Measurements from ENCODE around the gene KLRB1. TPM values are rescaled to one million over a fixed set of nuclear protein-coding genes. Genes with fewer than 3 reads are reported as not detected.

KLRB1 gene
- total and polyA plus RNA-seq, 8 donors, result 0.50 to 4.9 (median 1.8) TPM; not detected in 3

DNA sequence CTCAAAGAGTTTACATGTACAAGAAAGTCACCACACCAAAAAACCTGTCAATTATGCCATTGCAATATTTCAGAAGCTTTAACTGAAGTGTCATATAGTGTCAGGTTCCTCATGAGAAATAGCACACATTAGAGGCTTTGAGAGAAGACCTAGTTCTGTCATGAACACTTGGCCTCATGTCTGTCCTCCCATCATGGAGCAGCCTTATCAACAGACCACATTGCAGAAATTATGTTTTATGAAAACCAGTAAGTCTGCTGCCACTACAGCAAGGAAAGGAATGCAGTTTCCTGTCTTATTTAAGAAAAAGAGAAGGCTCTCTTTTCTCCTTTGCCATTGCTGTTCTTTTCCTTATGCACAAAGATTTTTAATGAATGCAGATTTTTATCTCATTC is 35.5 kb upstream of the KLRB1 start:
- Histone ChIP-seq H3K4me3 (no peak overlapping the region), H3K36me3 (no peaks in the 10 kb centered on the region), H3K27ac (no peak overlapping the region), H3K9me3 (no peaks in the 10 kb centered on the region), H3K27me3 (no peaks in the 10 kb centered on the region), H3K4me1 (peaks cover 0 to 9% (median 8%) of the 10 kb centered on the region in 4 donors)
- no peak for DNase-seq
- TF ChIP-seq POLR2AphosphoS5 (IDR thresholded peaks at IDR 0.05), result no peak
- TF ChIP-seq EP300 (IDR thresholded peaks at IDR 0.05), result no peak
- TF ChIP-seq POLR2A (IDR thresholded peaks at IDR 0.05), result no peak
- TF ChIP-seq, protein P1, sequence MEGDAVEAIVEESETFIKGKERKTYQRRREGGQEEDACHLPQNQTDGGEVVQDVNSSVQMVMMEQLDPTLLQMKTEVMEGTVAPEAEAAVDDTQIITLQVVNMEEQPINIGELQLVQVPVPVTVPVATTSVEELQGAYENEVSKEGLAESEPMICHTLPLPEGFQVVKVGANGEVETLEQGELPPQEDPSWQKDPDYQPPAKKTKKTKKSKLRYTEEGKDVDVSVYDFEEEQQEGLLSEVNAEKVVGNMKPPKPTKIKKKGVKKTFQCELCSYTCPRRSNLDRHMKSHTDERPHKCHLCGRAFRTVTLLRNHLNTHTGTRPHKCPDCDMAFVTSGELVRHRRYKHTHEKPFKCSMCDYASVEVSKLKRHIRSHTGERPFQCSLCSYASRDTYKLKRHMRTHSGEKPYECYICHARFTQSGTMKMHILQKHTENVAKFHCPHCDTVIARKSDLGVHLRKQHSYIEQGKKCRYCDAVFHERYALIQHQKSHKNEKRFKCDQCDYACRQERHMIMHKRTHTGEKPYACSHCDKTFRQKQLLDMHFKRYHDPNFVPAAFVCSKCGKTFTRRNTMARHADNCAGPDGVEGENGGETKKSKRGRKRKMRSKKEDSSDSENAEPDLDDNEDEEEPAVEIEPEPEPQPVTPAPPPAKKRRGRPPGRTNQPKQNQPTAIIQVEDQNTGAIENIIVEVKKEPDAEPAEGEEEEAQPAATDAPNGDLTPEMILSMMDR (IDR thresholded peaks at IDR 0.05), result no peak
- intact Hi-C loops (cut with DNase I; ENCODE audit: low total_unique reads), result no loop called here

DNA sequence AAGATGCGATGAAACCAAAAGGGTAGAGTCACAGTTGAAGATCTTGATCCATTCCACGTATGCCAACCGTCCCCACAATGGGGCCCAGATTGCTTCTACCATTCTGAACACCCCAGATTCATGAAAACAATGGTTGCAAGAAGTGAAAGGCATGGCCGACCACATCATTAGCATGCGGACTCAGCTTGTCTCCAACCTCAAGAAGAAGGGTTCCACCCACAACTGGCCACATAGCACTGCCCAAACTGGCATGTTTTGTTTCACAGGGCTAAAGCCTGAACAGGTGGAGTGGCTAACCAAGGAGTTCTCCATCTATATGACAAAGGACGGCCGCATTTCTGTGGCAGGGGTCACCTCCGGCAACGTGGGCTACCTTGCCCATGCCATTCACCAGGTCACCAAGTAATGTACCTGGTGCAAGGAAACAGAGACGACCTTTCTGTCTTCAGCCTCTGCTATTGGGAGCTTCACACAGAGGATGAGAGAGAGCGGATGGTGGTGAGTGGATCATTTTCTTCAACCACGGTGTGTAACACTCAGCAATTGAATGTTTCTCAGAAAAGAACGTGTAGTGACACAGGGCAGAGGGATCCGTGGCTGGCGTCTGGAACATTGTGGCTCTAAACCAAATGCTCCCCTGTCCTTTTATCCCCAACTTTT is 35.0 kb upstream of the KLRB1 start:
- H3K4me1 ChIP-seq, result peaks cover 0 to 8% (median 6%) of the 10 kb centered on the region in 4 donors
- intact Hi-C loops (cut with DNase I; ENCODE audit: low total_unique reads), result no loop called here
- H3K4me3 ChIP-seq, result no peak overlapping the region
- no peaks in the 10 kb centered on the region for H3K36me3 ChIP-seq
- no peaks in the 10 kb centered on the region for H3K9me3 ChIP-seq
- TF ChIP-seq EP300 (IDR thresholded peaks at IDR 0.05) (no peak), POLR2A (IDR thresholded peaks at IDR 0.05) (no peak), POLR2AphosphoS5 (IDR thresholded peaks at IDR 0.05) (no peak)
- TF ChIP-seq, protein P1 (IDR thresholded peaks at IDR 0.05), result no peak
- H3K27ac ChIP-seq, result no peak overlapping the region
- no peaks in the 10 kb centered on the region for H3K27me3 ChIP-seq
- WGBS, 5 donors, result 82 to 90% (median 87%) methylated on average over 15 of the region's 15 CpGs
- no peak for DNase-seq

DNA sequence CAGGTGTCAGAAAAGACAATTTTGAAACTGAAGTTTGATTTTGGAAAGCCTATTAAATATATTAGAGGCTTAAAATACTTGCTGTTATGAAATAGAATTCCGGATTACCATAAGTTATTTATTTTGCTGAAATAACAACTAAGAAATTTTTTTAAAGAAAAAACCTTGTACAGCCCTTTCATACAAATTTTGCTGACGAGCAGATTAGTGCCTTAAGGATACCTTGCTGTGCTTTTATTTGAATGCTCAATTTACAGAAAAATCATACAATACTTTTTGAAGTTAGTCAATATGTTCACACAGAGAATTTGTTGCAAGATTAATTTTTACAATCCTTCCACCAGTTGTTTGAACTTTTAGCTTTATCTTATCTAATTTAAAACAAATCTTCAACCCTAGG is 32.3 kb upstream of the KLRB1 start:
- 86 to 92% (median 90%) methylated on average over 2 of the region's 2 CpGs for WGBS, 5 donors
- Histone ChIP-seq H3K27ac (no peak overlapping the region), H3K4me1 (peaks cover 0 to 5% (median 0%) of the 10 kb centered on the region in 4 donors), H3K9me3 (no peaks in the 10 kb centered on the region), H3K36me3 (no peaks in the 10 kb centered on the region), H3K27me3 (no peaks in the 10 kb centered on the region), H3K4me3 (no peak overlapping the region)
- intact Hi-C loops (cut with DNase I; ENCODE audit: low total_unique reads), result no loop called here
- no peak for DNase-seq
- TF ChIP-seq POLR2A (IDR thresholded peaks at IDR 0.05) (no peak), POLR2AphosphoS5 (IDR thresholded peaks at IDR 0.05) (no peak), EP300 (IDR thresholded peaks at IDR 0.05) (no peak)
- TF ChIP-seq, protein P1 (IDR thresholded peaks at IDR 0.05), result no peak

DNA sequence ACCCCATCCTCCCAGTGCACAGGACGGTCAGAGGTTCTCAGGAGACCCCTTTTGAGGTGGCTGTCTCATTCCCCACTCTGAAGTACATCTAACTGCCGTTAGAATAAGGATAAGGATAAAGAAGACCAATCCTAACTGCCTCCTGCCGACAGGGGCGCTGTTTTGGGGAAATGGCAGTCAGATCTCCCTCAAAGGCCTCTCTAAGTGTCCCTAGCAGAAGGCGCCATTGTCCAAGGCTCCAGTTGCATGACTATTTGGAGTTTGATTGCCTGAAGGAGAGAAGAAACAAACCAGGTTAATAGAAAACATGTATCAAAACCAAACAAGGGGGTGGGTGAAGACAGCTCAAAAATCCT is 29.1 kb upstream of the KLRB1 start:
- Histone ChIP-seq H3K4me3 (no peak overlapping the region), H3K36me3 (no peaks in the 10 kb centered on the region), H3K4me1 (peaks cover 0 to 12% (median 0%) of the 10 kb centered on the region in 4 donors), H3K27me3 (no peaks in the 10 kb centered on the region), H3K27ac (no peak overlapping the region), H3K9me3 (no peaks in the 10 kb centered on the region)
- TF ChIP-seq EP300 (IDR thresholded peaks at IDR 0.05), result no peak
- TF ChIP-seq, protein P1 (IDR thresholded peaks at IDR 0.05), result no peak
- TF ChIP-seq POLR2A (IDR thresholded peaks at IDR 0.05), result no peak
- no peak for TF ChIP-seq POLR2AphosphoS5 (IDR thresholded peaks at IDR 0.05)
- intact Hi-C loops (cut with DNase I; ENCODE audit: low total_unique reads), result loop anchor here (5.0 kb wide), 1 partner anchor 70 kb away; no protein-coding TSS in a partner anchor
- DNase-seq, result no peak
- 81 to 92% (median 88%) methylated on average over 5 of the region's 5 CpGs for WGBS, 5 donors
